Tibial nerve (tissue), 3 donors: ENCODE results near the gene CD300LF.

Experiments
- CTCF ChIP-seq, 5 experiments: fragments of 200-600 bp in 3 of 5; fragments of 450-650 bp in 2 of 5; sonication (generic) in 3 of 5; IDR thresholded peaks; one replicate each; pipeline ENCODE4 v1.5.1; 2016 to 2019; ENCODE audit warnings: antibody characterized with exemption in 5 of 5, mild to moderate bottlenecking in 3 of 5, moderate library complexity in 2 of 5
- POLR2A ChIP-seq, 2 donors: fragments of 450-650 bp; IDR thresholded peaks; one replicate each; pipeline ENCODE4 v1.6.1; 2017; ENCODE audit warnings: antibody characterized with exemption in 2 of 2, mild to moderate bottlenecking in 2 of 2, moderate library complexity in 2 of 2

- no peak for TF ChIP-seq CTCF (IDR thresholded peaks at IDR 0.05)
- no peak for TF ChIP-seq POLR2A (IDR thresholded peaks at IDR 0.05)
Measured at GRCh38 chr17:74652020-74652419, 60.7 kb downstream of the CD300LF start.
